Lower leg skin (tissue), 3 donors: ENCODE results near the gene HPS6.

ENCODE experiments used
- CTCF ChIP-seq, 3 donors: fragments of 450-650 bp; IDR thresholded peaks; one replicate each; pipeline ENCODE4 v1.5.1; 2016; ENCODE audit warnings: antibody characterized with exemption in 3 of 3, mild to moderate bottlenecking in 3 of 3, moderate library complexity in 2 of 3
- POLR2A ChIP-seq, 2 donors: fragments of 450-650 bp; IDR thresholded peaks; one replicate each; pipeline ENCODE4 v1.6.1; 2016 to 2017; ENCODE audit warnings: antibody characterized with exemption in 2 of 2, mild to moderate bottlenecking in 1 of 2, moderate library complexity in 1 of 2

GRCh38 chr10:102111276-102111675 is 46.1 kb downstream of the HPS6 start:
- TF ChIP-seq CTCF (IDR thresholded peaks at IDR 0.05), result no peak
- TF ChIP-seq POLR2A (IDR thresholded peaks at IDR 0.05), result no peak
